K562 treated with DMSO at 1 percent for 12 hours (cell line): Measurements from ENCODE around the gene CREB5. TPM values are rescaled to one million over a fixed set of nuclear protein-coding genes. Genes with fewer than 3 reads are reported as not detected.

Experiments
- total RNA-seq: library from RNA; unstranded; fragments of 300-600 nt; gene quantifications from 2 replicates; pipeline ENCODE4 v1.2.3, GENCODE V29; 2022; ENCODE audit not compliant: insufficient read depth

Gene CREB5, protein sequence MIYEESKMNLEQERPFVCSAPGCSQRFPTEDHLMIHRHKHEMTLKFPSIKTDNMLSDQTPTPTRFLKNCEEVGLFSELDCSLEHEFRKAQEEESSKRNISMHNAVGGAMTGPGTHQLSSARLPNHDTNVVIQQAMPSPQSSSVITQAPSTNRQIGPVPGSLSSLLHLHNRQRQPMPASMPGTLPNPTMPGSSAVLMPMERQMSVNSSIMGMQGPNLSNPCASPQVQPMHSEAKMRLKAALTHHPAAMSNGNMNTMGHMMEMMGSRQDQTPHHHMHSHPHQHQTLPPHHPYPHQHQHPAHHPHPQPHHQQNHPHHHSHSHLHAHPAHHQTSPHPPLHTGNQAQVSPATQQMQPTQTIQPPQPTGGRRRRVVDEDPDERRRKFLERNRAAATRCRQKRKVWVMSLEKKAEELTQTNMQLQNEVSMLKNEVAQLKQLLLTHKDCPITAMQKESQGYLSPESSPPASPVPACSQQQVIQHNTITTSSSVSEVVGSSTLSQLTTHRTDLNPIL
- total RNA-seq = 1.1 and 5.7 TPM in 2 replicates

DNA sequence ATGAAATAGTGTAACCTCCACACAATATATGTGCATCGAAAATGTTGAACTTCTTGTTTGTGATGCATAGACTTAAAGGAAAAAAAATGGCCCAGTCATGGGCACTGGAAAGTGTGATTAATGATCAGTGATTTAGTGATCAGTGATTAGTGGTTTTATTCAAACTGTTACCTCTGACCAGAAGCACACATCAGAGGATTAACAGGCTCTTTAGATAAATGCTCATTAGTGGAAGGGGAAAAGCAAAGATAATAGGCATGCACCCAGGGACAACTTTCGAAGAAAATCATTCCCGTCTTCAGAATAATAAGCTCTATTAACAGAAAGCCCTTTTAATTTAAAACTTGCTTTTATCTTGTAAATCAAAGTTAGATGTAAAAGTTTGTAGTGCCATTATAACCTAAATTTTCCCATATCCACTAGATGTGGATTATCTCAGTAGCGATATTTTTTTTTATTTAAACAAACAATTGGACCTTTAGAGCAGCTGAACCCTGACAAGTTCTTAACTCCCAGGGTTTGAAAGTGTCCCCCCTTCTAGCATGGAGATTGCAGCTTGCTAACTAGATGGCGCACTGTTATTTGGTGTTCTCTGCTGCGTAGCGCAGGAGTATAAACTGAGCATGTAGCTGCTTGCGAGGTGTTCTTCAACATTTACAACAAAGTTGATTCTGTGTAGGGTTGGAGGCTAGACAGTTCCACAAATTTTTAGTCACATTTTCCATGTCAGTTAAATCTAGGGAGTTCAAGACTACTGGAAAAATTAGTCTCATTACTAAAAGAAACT is at the start of gene CREB5:
TSS of gene CREB5 (plus strand) at position 643 of the 787 bp plus-strand sequence. CDS start 397 bp downstream, outside the sequence.

Other genes with a start within 250 kb of the CREB5 start
- gene JAZF1, start 231.7 kb upstream of the CREB5 start, total RNA-seq = 0.21 and 0.27 TPM in 2 replicates